GM12878 (cell line): Measurements from ENCODE around the gene ESR2. TPM values are rescaled to one million over a fixed set of nuclear protein-coding genes. Genes with fewer than 3 reads are reported as not detected.

Experiments used
- ATAC-seq: fragments of 200-7000 bp; cut with Tn5 transposase; 3 replicates; pipeline ENCODE4 v1.9.1; 2020; ENCODE audit warnings: mild to moderate bottlenecking, moderate library complexity
- BruUV-seq: library from RNA; stranded (reverse); fragments of 400-500 nt; replicated peaks from 2 replicates; lab custom pipeline; 2021; lab: Mats Ljungman, UMichigan
- CTCF ChIA-PET: fragments of 300-600 bp; sonication (Branson Sonifier 250); formaldehyde crosslinking; extraction: SDS; loops from one replicate; lab custom pipeline; 2021; ENCODE audit warnings: inconsistent platforms; lab: Yijun Ruan, JAX
- POLR2A ChIA-PET: fragments of 350-600 bp; formaldehyde crosslinking; extraction: SDS; loops from one replicate; lab custom pipeline; 2021; ENCODE audit warnings: inconsistent platforms; lab: Charles Lee
- RAD21 ChIA-PET: fragments of 300-600 bp; sonication (Branson Sonifier 250); formaldehyde crosslinking; loops from one replicate; lab custom pipeline; 2023; ENCODE audit warnings: antibody characterized with exemption; ENCODE audit not compliant: unreplicated experiment; lab: Charles Lee
- SMC1A ChIA-PET: fragments of 300-600 bp; sonication (Branson Sonifier 250); formaldehyde crosslinking; loops from one replicate; lab custom pipeline; 2023; ENCODE audit not compliant: unreplicated experiment, uncharacterized antibody; lab: Charles Lee
- DNase-seq: peaks from one replicate; pipeline ENCODE4 v3.0.0-alpha.2; 2011; ENCODE audit warnings: low read depth, low spot score
- FAIRE-seq: peaks from 3 replicates; lab custom pipeline; 2011; peaks lifted over from hg19 to GRCh38; lab: Jason Lieb, UNC
- H2AFZ ChIP-seq: 2 replicates; pipeline ENCODE4 v1.6.0; 2011; ENCODE audit warnings: low read depth, low read length, control low read depth; ENCODE audit not compliant: control insufficient read depth
- H3K27ac ChIP-seq: 2 replicates; pipeline ENCODE4 v1.5.1; 2011; ENCODE audit warnings: control low read depth; ENCODE audit not compliant: control insufficient read depth, insufficient read depth
- H3K27me3 ChIP-seq, 2 experiments: replicated peaks in 1 of 2; 2 replicates each; pipeline versions ENCODE4 v1.6.0 to v1.6.1; 2011; ENCODE audit warnings: low read length in 1 of 2; ENCODE audit not compliant: control insufficient read depth in 2 of 2, insufficient read depth in 2 of 2
- H3K36me3 ChIP-seq, 2 experiments: 2 replicates each; pipeline ENCODE4 v1.5.1; 2011; ENCODE audit warnings: low read length in 1 of 2; ENCODE audit not compliant: control insufficient read depth in 2 of 2, insufficient read depth in 2 of 2
- H3K4me1 ChIP-seq: 2 replicates; pipeline ENCODE4 v1.6.1; 2011; ENCODE audit warnings: mild to moderate bottlenecking, low read length, moderate library complexity, mixed read lengths; ENCODE audit not compliant: control insufficient read depth, insufficient read depth
- H3K4me2 ChIP-seq: 2 replicates; pipeline ENCODE4 v1.6.0; 2011; ENCODE audit warnings: control low read depth; ENCODE audit not compliant: control insufficient read depth, insufficient read depth
- H3K4me3 ChIP-seq: fragments of 200-600 bp; sonication (generic); 2 replicates; pipeline ENCODE4 v1.5.1; 2016
- H3K79me2 ChIP-seq: 2 replicates; pipeline ENCODE4 v1.6.0; 2011; ENCODE audit warnings: low read length; ENCODE audit not compliant: control insufficient read depth, insufficient read depth
- H3K9ac ChIP-seq: 2 replicates; pipeline ENCODE4 v1.8.0; 2011; ENCODE audit warnings: low read length, control low read depth, mixed read lengths; ENCODE audit not compliant: control insufficient read depth, insufficient read depth
- H3K9me3 ChIP-seq: replicated peaks from 3 replicates; pipeline ENCODE4 v1.5.1; 2011; ENCODE audit warnings: mild to moderate bottlenecking, low read length; ENCODE audit not compliant: control insufficient read depth, insufficient read depth
- H4K20me1 ChIP-seq: 2 replicates; pipeline ENCODE4 v1.6.0; 2011; ENCODE audit not compliant: control insufficient read depth, insufficient read depth
- JUNB ChIP-seq: IDR thresholded peaks from 2 replicates; pipeline ENCODE4 v1.6.1; 2016; ENCODE audit warnings: antibody characterized with exemption, mild to moderate bottlenecking
- NR2C2 ChIP-seq: IDR thresholded peaks from 2 replicates; pipeline ENCODE4 v1.6.1; 2011; ENCODE audit warnings: borderline replicate concordance, low read depth; ENCODE audit not compliant: control insufficient read depth, insufficient read length
- POLR2AphosphoS2 ChIP-seq: IDR thresholded peaks from 2 replicates; pipeline ENCODE4 v1.6.1; 2011; ENCODE audit warnings: low read depth, mild to moderate bottlenecking, low read length, improper control_type of control experiment, moderate library complexity
- RBBP5 ChIP-seq: fragments of 200-600 bp; sonication (generic); conservative IDR thresholded peaks from 2 replicates; pipeline ENCODE4 v1.6.1; 2016
- TCF3 ChIP-seq: IDR thresholded peaks from 2 replicates; pipeline ENCODE4 v1.6.1; 2012; ENCODE audit warnings: low read depth, mild to moderate bottlenecking, low read length, borderline replicate concordance; ENCODE audit not compliant: insufficient read depth
- ZBTB33 ChIP-seq: fragments of 450-650 bp; IDR thresholded peaks from 2 replicates; pipeline ENCODE4 v1.6.1; 2017; ENCODE audit warnings: mild to moderate bottlenecking
- WGBS: methylation state at CpG from one replicate; pipeline ENCODE4 v1.1.6; 2016; ENCODE audit warnings: low lambda C conversion rate; ENCODE audit not compliant: insufficient replicate concordance, insufficient coverage; ENCODE audit errors: missing lambda C conversion rate; 5-methylcytosine and 5-hydroxymethylcytosine counted together
- in situ Hi-C: fragments of 300-500 bp; cut with MboI; formaldehyde crosslinking; loops from 9 replicates; pipeline ENCODE4 v1.14.3; 2018; ENCODE audit warnings: mixed read lengths
- intact Hi-C: fragments of 100-400 bp; cut with micrococcal nuclease; formaldehyde crosslinking; loops from one replicate; pipeline ENCODE4 v1.14.2; 2022; ENCODE audit not compliant: unreplicated experiment
- polyA plus RNA-seq, 11 experiments: library from polyadenylated mRNA; depleted of rRNA in 4 of 11; unstranded in 6 of 11; stranded (reverse) in 5 of 11; fragments of >200 nt; fragmentation: Nextera tagmentation in 4 of 11; fragmentation: Illumina TruSeq in 1 of 11; extraction: Ambion mirVana in 4 of 11; extraction: Trizol in 1 of 11; gene quantifications; 1 replicate in 1 of 11; 2 replicates in 10 of 11; pipeline versions ENCODE4 v1.2.1 to v1.2.3, GENCODE V29; 2011 to 2016; ENCODE audit warnings: inconsistent platforms in 2 of 11, missing spikeins in 2 of 11, low read depth in 1 of 11
- total RNA-seq, 4 experiments: library from RNA; depleted of rRNA in 3 of 4; stranded (reverse); fragments of >200 nt in 3 of 4; fragmentation: Illumina TruSeq in 1 of 4; extraction: Trizol in 1 of 4; gene quantifications; 2 replicates each; pipeline versions ENCODE4 v1.2.1 to v1.2.3, GENCODE V29; 2013 to 2021
- TF ChIP-seq, protein P1 (sequence below): IDR thresholded peaks from 2 replicates; pipeline ENCODE4 v1.6.1; 2011; ENCODE audit warnings: borderline replicate concordance, low read depth, mild to moderate bottlenecking, moderate library complexity, low read length; ENCODE audit not compliant: insufficient read depth, poor library complexity, severe bottlenecking
- TF ChIP-seq, protein P2 (sequence below): IDR thresholded peaks from 2 replicates; pipeline ENCODE4 v1.6.1; 2012; ENCODE audit warnings: mild to moderate bottlenecking, low read depth, low read length

The ESR2 gene
- total and polyA plus RNA-seq, 10 of the 15 experiments (the other 5 are each of a cell fraction or from before 2014, with no cell fraction given), result 0.29 to 2.6 (median 0.81) TPM

DNA sequence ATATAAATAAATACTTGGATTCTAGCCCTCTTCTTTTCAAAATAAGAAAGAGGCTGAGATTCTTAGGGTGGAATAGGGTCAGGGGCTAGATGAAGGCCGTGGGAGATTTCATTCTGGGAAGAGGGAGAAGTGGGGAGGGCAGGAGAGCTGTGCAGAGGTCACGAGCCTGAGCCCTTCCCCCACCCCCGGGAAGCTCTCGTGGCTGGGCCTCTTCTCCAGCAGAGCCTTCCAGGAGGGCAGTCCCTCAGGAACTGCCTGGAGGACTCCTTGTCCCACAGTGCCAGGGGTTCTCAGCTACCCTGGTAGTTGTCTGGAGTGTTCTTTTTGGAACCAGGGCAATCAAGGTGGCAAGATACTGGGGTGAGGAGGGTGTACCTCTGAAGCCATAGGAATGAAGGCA is 94.0 kb downstream of the ESR2 start:
- Histone ChIP-seq H3K27me3 (no peaks in the 10 kb centered on the region), H3K36me3 (peaks cover 3 to 4% of the 10 kb centered on the region in 2 experiments; a peak in 3 of 4 replicates), H3K79me2 (no peaks in the 10 kb centered on the region; the same call in none of the 2 replicates), H3K4me3 (no peak overlapping the region), H3K9me3 (no peaks in the 10 kb centered on the region), H3K27ac (no peak overlapping the region), H3K4me1 (peaks cover 21% of the 10 kb centered on the region), H3K4me2 (no peak overlapping the region), H2AFZ (no peak overlapping the region), H4K20me1 (no peaks in the 10 kb centered on the region), H3K9ac (no peak overlapping the region)
- FAIRE-seq (no peak), DNase-seq (no peak), ATAC-seq (no peak)
- ChIA-PET SMC1A (interaction anchor here (1.0 to 2.0 kb wide), 4 partner anchors 9 to 334 kb away, joined by 3 to 6 read pairs (median 4); no protein-coding TSS in a partner anchor), CTCF (interaction anchor here (0.7 kb wide), 2 partner anchors 16 to 399 kb away, joined by 3 read pairs; no protein-coding TSS in a partner anchor), POLR2A (interaction anchor here (0.6 kb wide), 1 partner anchor 44 kb away, joined by 7 read pairs; no protein-coding TSS in a partner anchor), RAD21 (interaction anchor here (0.6 kb wide), 1 partner anchor 577 kb away, joined by 3 read pairs; no protein-coding TSS in a partner anchor)
- no peak for TF ChIP-seq JUNB
- TF ChIP-seq POLR2AphosphoS2, result no peak
- TF ChIP-seq, protein P1, sequence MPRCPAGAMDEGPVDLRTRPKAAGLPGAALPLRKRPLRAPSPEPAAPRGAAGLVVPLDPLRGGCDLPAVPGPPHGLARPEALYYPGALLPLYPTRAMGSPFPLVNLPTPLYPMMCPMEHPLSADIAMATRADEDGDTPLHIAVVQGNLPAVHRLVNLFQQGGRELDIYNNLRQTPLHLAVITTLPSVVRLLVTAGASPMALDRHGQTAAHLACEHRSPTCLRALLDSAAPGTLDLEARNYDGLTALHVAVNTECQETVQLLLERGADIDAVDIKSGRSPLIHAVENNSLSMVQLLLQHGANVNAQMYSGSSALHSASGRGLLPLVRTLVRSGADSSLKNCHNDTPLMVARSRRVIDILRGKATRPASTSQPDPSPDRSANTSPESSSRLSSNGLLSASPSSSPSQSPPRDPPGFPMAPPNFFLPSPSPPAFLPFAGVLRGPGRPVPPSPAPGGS, result no peak
- no peak for TF ChIP-seq TCF3
- no peak for TF ChIP-seq RBBP5
- TF ChIP-seq, protein P2, sequence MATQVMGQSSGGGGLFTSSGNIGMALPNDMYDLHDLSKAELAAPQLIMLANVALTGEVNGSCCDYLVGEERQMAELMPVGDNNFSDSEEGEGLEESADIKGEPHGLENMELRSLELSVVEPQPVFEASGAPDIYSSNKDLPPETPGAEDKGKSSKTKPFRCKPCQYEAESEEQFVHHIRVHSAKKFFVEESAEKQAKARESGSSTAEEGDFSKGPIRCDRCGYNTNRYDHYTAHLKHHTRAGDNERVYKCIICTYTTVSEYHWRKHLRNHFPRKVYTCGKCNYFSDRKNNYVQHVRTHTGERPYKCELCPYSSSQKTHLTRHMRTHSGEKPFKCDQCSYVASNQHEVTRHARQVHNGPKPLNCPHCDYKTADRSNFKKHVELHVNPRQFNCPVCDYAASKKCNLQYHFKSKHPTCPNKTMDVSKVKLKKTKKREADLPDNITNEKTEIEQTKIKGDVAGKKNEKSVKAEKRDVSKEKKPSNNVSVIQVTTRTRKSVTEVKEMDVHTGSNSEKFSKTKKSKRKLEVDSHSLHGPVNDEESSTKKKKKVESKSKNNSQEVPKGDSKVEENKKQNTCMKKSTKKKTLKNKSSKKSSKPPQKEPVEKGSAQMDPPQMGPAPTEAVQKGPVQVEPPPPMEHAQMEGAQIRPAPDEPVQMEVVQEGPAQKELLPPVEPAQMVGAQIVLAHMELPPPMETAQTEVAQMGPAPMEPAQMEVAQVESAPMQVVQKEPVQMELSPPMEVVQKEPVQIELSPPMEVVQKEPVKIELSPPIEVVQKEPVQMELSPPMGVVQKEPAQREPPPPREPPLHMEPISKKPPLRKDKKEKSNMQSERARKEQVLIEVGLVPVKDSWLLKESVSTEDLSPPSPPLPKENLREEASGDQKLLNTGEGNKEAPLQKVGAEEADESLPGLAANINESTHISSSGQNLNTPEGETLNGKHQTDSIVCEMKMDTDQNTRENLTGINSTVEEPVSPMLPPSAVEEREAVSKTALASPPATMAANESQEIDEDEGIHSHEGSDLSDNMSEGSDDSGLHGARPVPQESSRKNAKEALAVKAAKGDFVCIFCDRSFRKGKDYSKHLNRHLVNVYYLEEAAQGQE, result no peak
- TF ChIP-seq NR2C2, result no peak
- TF ChIP-seq ZBTB33, result no peak
- intact Hi-C loops (no loop called here), in situ Hi-C loops (no loop called here)
- 73% methylated on average over 4 of the region's 4 CpGs for WGBS
- BruUV-seq, result no TSS peak
